CD1c-positive myeloid dendritic cell (primary cell): ENCODE results near the gene KMT2C.

ENCODE experiments used
- DNase-seq: peaks from one replicate; pipeline ENCODE4 v3.0.0-alpha.2; 2016; ENCODE audit errors: extremely low spot score

The KMT2C gene

DNA sequence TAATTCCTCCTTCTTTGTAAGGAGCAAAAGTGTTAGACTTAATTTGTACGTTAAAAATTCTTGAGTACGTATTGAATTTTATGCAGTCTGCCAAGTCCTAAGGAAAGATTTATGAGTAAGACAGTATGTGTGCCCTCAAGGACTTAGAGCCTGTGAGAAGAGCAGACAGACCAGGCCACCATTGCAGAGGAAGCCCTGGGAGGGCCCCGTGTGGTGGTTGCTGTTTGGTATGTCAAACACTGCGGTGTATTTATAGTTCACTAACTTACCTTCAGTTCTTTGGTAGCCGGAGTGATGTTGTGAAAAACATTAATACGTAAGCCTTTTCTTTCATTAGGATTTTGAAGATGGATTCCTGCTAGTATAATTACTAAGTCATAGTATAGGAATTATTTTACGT lies 327.4 kb downstream of the KMT2C start:
- DNase-seq = no peak

DNA sequence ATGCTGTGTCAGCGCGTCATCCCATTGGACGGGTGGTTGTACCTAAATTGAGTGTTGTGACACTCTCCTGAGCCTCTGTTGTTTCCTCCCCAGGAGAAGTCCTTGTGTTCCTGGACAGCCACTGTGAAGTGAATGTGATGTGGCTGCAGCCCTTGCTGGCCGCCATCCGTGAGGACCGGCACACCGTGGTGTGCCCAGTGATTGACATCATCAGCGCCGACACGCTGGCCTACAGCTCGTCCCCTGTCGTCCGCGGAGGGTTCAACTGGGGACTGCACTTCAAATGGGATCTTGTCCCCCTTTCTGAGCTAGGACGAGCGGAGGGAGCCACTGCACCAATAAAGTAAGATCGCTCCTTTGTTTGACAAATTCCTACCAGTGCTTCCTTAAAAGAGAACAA lies 327.9 kb downstream of the KMT2C start:
- DNase-seq = no peak

DNA sequence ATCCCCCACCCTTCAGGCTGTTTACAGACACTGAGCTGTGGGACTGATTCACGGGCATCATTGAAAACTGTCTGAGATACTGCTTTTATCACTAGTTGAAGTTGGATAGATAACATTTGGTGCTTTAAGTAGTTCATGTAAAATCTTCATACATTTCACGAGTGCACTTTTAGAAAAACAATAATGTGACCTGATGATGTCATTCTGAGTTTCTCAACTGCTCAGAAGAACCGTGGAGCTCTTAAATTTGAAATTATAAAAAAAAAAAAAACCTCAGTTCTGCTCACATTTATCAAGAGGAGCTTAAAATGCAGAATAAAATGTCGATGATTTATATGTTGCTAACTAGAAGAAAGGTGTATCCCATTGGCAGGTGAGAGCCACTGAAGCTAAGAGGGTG lies 328.8 kb downstream of the KMT2C start:
- no peak for DNase-seq

DNA sequence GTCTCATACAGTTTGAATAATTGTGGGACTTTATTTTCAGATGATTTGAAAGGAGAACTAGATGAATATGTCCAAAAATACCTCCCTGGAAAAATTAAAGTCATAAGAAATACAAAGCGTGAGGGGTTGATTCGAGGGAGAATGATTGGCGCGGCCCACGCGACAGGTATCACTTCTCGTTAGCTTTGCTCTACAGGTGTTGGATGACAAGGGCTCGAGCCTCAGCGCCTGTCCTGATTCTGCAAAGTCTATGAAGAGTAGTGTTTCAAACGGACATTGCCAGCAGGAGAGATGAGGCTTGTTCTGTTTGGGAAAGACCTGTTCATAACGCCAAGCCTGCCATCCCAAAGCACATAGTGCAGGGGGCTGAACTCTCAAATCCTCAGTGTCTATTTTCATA lies 330.6 kb downstream of the KMT2C start:
- DNase-seq = no peak

DNA sequence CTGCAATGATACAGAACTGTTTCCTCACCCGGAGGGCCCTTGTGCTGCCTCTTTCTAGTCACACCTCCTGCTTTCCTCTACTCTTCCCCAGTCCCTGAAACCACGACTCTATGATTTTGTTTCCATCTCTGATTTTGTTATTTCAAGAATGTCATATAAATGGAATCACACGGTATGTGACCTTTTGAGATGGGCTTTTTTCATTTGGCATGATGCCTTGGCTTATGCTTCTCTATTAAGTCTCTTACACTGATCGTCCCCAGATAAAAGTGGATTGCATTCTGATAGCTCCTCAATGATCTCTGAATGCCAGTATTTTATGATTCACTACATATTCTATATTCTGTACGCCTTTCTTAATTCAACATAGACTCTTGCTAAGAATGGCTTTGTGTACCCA lies 332.1 kb downstream of the KMT2C start:
- DNase-seq = no peak

DNA sequence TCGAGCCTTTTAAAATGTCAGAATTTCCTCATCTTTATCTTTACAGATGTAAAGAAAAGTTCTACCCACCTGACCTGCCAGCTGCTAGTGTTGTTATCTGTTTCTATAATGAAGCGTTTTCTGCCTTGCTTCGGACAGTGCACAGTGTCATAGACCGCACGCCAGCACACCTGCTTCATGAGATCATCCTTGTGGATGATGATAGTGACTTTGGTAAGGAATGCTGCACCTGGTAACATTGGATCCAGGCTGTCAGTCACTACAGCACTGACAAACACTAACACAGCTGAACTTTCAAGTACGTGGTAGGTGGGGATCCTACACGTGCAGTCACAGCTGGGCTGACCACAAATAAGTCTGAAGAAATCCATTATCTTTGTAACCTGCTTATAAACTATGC lies 332.7 kb downstream of the KMT2C start:
- no peak for DNase-seq

DNA sequence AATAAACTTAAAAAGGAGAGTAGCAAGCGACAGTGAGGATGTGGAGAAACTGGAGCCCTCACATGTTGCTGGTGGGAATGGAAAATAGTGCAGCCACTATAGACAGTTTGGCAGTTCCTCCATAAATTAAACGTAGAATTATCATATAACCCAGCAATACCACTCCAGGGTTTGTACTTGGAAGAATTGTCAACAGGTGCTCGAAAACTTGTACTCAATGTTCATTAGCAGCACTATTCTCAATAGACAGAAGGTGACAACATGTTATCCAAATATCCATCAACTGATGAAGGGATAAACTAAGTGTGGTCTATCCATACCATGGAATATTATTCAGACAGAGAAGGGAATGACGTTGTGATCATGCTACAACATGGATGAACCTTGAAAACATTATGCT lies 338.5 kb downstream of the KMT2C start:
- DNase-seq = no peak

DNA sequence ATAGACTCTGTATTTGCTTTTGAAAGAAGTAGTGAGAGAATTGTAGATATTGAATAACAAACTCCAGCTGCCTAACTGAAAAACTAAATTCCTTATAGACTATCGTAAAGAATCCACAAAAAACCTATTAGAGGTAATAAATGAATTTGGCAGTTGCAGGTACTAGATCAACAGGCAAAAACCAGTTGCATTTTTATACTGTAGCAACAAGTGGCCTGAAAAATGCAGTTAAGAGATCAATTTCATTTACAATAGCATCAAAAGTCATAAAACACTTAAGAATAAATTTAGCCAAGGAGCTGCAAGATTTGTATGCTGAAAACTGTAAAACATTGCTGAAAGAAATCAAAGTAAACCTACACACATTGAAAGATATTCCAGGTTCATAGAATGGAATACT lies 340.0 kb downstream of the KMT2C start:
- DNase-seq = no peak

DNA sequence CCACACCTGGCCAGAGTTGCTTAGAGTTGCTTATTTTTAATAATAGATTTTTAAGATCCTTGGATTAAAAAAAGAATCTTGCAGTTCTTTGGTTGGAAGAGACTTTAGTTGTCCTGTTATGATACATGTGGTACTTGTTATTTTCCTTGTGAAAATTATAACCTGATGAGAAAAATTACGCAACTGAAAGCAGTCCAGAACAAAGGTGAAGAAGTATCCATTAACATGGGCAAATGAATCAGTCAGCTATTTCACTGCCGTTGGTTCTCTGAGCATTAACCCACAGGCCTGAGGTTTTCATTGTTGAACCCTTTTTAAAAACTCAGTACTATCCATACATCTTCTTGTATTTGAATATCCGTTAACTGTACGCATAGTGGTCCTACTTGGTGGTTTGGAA lies 342.1 kb downstream of the KMT2C start:
- no peak for DNase-seq

DNA sequence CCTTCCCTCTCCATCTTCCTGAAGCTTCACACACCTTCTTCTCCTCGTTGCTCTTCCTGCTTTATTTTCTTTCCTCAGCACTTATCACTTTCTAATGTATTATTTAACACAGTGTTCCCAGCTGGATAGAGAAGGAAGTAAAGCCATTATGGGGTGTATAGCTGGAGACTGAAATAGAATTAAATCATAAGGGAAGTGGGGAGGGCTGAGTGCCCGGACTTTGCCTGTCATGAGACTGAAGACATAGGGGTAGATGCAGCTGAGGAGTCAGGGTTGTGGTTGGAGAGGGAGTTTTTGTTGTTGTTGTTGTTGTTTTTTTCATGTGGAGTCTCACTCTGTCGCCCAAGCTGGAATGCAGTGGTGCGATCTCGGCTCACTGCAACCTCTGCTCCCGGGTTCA lies 345.1 kb downstream of the KMT2C start:
- no peak for DNase-seq

DNA sequence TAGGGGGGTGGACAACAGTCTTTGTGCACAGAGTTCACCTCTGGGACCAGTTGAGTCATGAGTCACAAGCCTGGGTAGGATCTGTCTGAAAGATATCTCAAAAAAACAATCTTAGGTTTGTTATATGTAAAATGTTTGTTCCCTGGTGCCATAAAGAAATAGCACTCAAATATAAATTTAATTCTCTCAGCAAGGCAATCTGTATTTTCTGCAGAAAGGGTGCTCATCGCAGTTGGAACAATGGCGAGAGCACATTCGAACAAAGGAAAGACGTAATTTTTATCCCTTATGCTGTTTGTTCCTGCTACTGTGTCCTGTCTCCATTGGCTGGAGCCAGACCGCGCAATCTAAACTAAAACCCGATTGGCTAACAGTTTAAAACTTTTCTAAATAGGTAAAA lies 346.6 kb downstream of the KMT2C start:
- DNase-seq = no peak

DNA sequence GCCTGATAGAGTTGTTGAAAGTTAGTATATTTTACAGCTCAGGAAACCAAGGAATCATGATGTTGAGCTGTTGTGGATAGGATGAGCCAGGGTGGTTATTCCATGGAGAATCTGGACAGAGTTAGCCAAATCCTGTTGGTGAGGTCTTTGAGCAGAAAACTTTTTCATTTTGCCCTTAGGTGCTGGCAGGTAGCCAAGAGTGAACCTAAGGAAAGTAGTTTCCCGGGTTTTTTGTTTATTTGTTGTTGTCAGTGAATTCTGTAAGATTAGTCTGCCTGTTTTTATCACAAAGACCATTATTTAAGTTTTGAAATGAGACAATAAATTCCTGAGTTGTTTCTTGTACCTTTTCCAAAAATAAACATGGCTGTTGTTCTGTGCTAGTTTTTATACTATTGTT lies 349.3 kb downstream of the KMT2C start:
- DNase-seq = no peak

DNA sequence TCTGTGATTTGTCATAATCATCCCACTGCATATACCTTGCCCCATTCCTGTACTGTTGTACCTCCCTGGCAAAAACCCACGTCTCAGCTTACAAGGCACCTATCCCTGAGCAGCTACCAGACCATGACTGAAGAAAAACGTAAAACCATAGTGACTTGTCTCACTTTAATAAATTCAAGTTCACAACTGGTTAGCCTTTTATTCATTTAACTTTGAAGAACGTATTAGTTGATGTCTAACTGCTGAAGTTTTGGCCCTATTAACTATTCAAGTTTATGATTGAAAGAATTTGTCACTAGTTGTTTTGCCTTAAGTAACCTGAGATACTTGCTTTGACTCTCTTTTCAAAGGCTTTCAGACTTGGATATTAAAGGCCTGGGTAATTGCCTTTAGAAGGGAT lies 350.7 kb downstream of the KMT2C start:
- DNase-seq = no peak
